SK-N-SH (cell line): ENCODE data around the gene IDH3B. TPM values are rescaled to one million over a fixed set of nuclear protein-coding genes. Genes with fewer than 3 reads are reported as not detected.

Source experiments
- CTCF ChIA-PET: fragments of 300-600, 350-600 bp; formaldehyde crosslinking; extraction: SDS; loops from one replicate; lab custom pipeline; 2021; lab: Yijun Ruan, JAX
- POLR2A ChIA-PET: fragments of 350-600 bp; sonication (Branson Sonifier 250); formaldehyde crosslinking; extraction: SDS; loops from one replicate; lab custom pipeline; 2020; ENCODE audit warnings: antibody characterized with exemption, inconsistent platforms; lab: Yijun Ruan, JAX
- DNase-seq: peaks from one replicate; pipeline ENCODE4 v3.0.0; 2012
- H2AFZ ChIP-seq: fragments of 200-600 bp; sonication (generic); 2 replicates; pipeline ENCODE4 v1.8.1; 2016; ENCODE audit warnings: antibody characterized with exemption, mild to moderate bottlenecking, low read depth
- H3F3A ChIP-seq: fragments of 200-600 bp; sonication (generic); replicated peaks from 2 replicates; pipeline ENCODE3; 2016; ENCODE audit warnings: antibody characterized with exemption, mild to moderate bottlenecking; ENCODE audit not compliant: insufficient read depth
- H3K27ac ChIP-seq, 2 experiments: fragments of 200-500 bp in 1 of 2; fragments of 200-600 bp in 1 of 2; sonication (Bioruptor generic) in 1 of 2; sonication (generic), shearing (Covaris generic) in 1 of 2; 2 replicates each; pipeline versions ENCODE4 v1.5.1 to v1.6.1; 2014 to 2016; ENCODE audit warnings: low read depth in 2 of 2, inconsistent platforms in 1 of 2, low read length in 1 of 2, mild to moderate bottlenecking in 1 of 2, mixed read lengths in 1 of 2
- H3K27me3 ChIP-seq: fragments of 200-600 bp; sonication (generic), shearing (Covaris generic); 2 replicates; pipeline ENCODE4 v1.6.1; 2016; ENCODE audit warnings: mixed run types; ENCODE audit not compliant: insufficient read depth
- H3K36me3 ChIP-seq, 2 experiments: fragments of 200-500 bp in 1 of 2; fragments of 200-600 bp in 1 of 2; sonication (Bioruptor generic) in 1 of 2; sonication (generic) in 1 of 2; replicated peaks in 1 of 2; 2 replicates each; pipeline versions ENCODE3 to v1.5.1; 2014 to 2016; ENCODE audit warnings: low read length in 1 of 2, mild to moderate bottlenecking in 1 of 2; ENCODE audit not compliant: insufficient read depth in 2 of 2, control insufficient read depth in 1 of 2
- H3K4me1 ChIP-seq, 2 experiments: fragments of 200-500 bp in 1 of 2; fragments of 200-600 bp in 1 of 2; sonication (Bioruptor generic) in 1 of 2; sonication (generic), shearing (Covaris generic) in 1 of 2; 2 replicates each; pipeline versions ENCODE4 v1.5.1 to v1.6.1; 2014 to 2016; ENCODE audit warnings: low read depth in 1 of 2, low read length in 1 of 2, mixed run types in 1 of 2; ENCODE audit not compliant: insufficient read depth in 2 of 2, control insufficient read depth in 1 of 2
- H3K4me2 ChIP-seq: fragments of 200-600 bp; sonication (generic), shearing (Covaris generic); 2 replicates; pipeline ENCODE4 v1.6.1; 2017; ENCODE audit warnings: mixed run types
- H3K4me3 ChIP-seq, 2 experiments: fragments of 200-500 bp in 1 of 2; fragments of 200-600 bp in 1 of 2; sonication (Bioruptor generic) in 1 of 2; sonication (generic), shearing (Covaris generic) in 1 of 2; 2 replicates each; pipeline versions ENCODE4 v1.5.1 to v1.8.1; 2014 to 2016; ENCODE audit warnings: low read depth in 2 of 2, inconsistent platforms in 1 of 2, low read length in 1 of 2, mild to moderate bottlenecking in 1 of 2, mixed read lengths in 1 of 2, moderate library complexity in 1 of 2
- H3K79me2 ChIP-seq: fragments of 200-600 bp; sonication (generic); 2 replicates; pipeline ENCODE4 v1.8.1; 2017; ENCODE audit warnings: mild to moderate bottlenecking; ENCODE audit not compliant: insufficient read depth
- H3K9ac ChIP-seq: fragments of 200-600 bp; sonication (generic); 2 replicates; pipeline ENCODE4 v1.6.1; 2017; ENCODE audit warnings: mixed run types
- H3K9me2 ChIP-seq: fragments of 200-600 bp; sonication (generic); 2 replicates; pipeline ENCODE4 v1.6.1; 2017; ENCODE audit warnings: mixed run types
- H3K9me3 ChIP-seq: fragments of 200-600 bp; sonication (generic); 2 replicates; pipeline ENCODE4 v1.6.1; 2017; ENCODE audit warnings: mixed run types, mild to moderate bottlenecking, moderate library complexity
- H4K20me1 ChIP-seq: fragments of 200-600 bp; sonication (generic); 2 replicates; pipeline ENCODE4 v1.6.1; 2017; ENCODE audit warnings: mild to moderate bottlenecking, mixed run types; ENCODE audit not compliant: insufficient read depth
- CHD2 ChIP-seq: fragments of 150-350 bp; IDR thresholded peaks from 2 replicates; pipeline ENCODE4 v1.6.1; 2018; ENCODE audit warnings: low read length; ENCODE audit not compliant: partially characterized antibody
- CTCF ChIP-seq: fragments of 200-600 bp; sonication (generic); IDR thresholded peaks from 2 replicates; pipeline ENCODE4 v1.6.1; 2017; ENCODE audit warnings: antibody characterized with exemption, mild to moderate bottlenecking, moderate library complexity
- EZH2phosphoT487 ChIP-seq: fragments of 200-600 bp; sonication (generic); IDR thresholded peaks from 2 replicates; pipeline ENCODE4 v1.6.1; 2017; ENCODE audit warnings: low read depth, mixed run types, mild to moderate bottlenecking, antibody characterized with exemption, moderate library complexity, borderline replicate concordance
- GABPA ChIP-seq: IDR thresholded peaks from 2 replicates; pipeline ENCODE4 v1.4.0; 2012; ENCODE audit warnings: low read depth, mild to moderate bottlenecking
- JUND ChIP-seq: IDR thresholded peaks from 2 replicates; pipeline ENCODE4 v1.4.0; 2012
- MAX ChIP-seq: IDR thresholded peaks from 2 replicates; pipeline ENCODE4 v1.4.0; 2012; ENCODE audit warnings: low read depth
- MEF2A ChIP-seq: IDR thresholded peaks from 2 replicates; pipeline ENCODE4 v1.4.0; 2012; ENCODE audit warnings: low read depth, borderline replicate concordance
- MXI1 ChIP-seq: IDR thresholded peaks from 2 replicates; pipeline ENCODE4 v1.6.1; 2012; ENCODE audit warnings: mild to moderate bottlenecking, low read depth, low read length, improper control_type of control experiment
- PBX3 ChIP-seq: IDR thresholded peaks from 2 replicates; pipeline ENCODE4; 2012
- RCOR1 ChIP-seq: fragments of 150-350 bp; IDR thresholded peaks from 2 replicates; pipeline ENCODE4 v1.6.1; 2017; ENCODE audit warnings: antibody characterized with exemption, low read length
- RFX5 ChIP-seq: IDR thresholded peaks from 2 replicates; pipeline ENCODE4 v1.6.1; 2012; ENCODE audit warnings: mild to moderate bottlenecking, improper control_type of control experiment, low read length
- SMC3 ChIP-seq: IDR thresholded peaks from 2 replicates; pipeline ENCODE4 v1.6.1; 2012; ENCODE audit warnings: low read depth, low read length, improper control_type of control experiment
- TAF1 ChIP-seq: IDR thresholded peaks from 2 replicates; pipeline ENCODE4 v1.6.1; 2012; ENCODE audit warnings: low read depth, mild to moderate bottlenecking, low read length, moderate library complexity, borderline replicate concordance
- USF2 ChIP-seq: fragments of 150-350 bp; IDR thresholded peaks from 2 replicates; pipeline ENCODE4 v1.6.1; 2017; ENCODE audit warnings: antibody characterized with exemption, low read length, low read depth, borderline replicate concordance
- YY1 ChIP-seq: IDR thresholded peaks from 2 replicates; pipeline ENCODE4 v1.4.0; 2012; ENCODE audit warnings: low read depth, mild to moderate bottlenecking
- ZBTB33 ChIP-seq: IDR thresholded peaks from 2 replicates; pipeline ENCODE4 v1.4.0; 2012; ENCODE audit warnings: low read depth, borderline replicate concordance
- WGBS: methylation state at CpG from one replicate; pipeline ENCODE4 v1.1.6; 2017; ENCODE audit warnings: low lambda C conversion rate; 5-methylcytosine and 5-hydroxymethylcytosine counted together
- polyA plus RNA-seq, 3 experiments: library from polyadenylated mRNA; depleted of rRNA; stranded (reverse); fragments of >200 nt; gene quantifications; 2 replicates each; pipeline ENCODE4 v1.2.3, GENCODE V29; 2012

Gene IDH3B
- polyA plus RNA-seq, 1 of the 3 experiments (the other 2 are of a cell fraction): 233 TPM

- no peak for TF ChIP-seq ZBTB33
- peak; percentile 95 for TF ChIP-seq MAX
- TF ChIP-seq GABPA: no peak
- no peak for TF ChIP-seq PBX3
- TF ChIP-seq JUND: no peak
- TF ChIP-seq MEF2A: no peak
- no peak for TF ChIP-seq RFX5
Observed at GRCh38 chr20:2652724-2653555, 11.1 kb downstream of the IDH3B start (continued).

- CTCF ChIA-PET: interaction anchor here (0.6 to 10.6 kb wide), 9 partner anchors 9 to 349 kb away, joined by 3 to 133 read pairs (median 4); partner anchors contain the start of genes SNRPB and ZNF343
- Histone ChIP-seq H3K9me3 (no peaks in the 10 kb centered on the region), H3K36me3 (peaks cover 31 to 35% of the 10 kb centered on the region in 2 experiments), H4K20me1 (peaks cover 35% of the 10 kb centered on the region), H3K27me3 (no peaks in the 10 kb centered on the region), H3K27ac (peak within 1 kb of the TSS; percentile 87 to 95), H3K4me3 (peak within 1 kb of the TSS; percentile 72 to 94), H2AFZ (peak within 1 kb of the TSS; percentile 91), H3K4me2 (peak within 1 kb of the TSS; percentile 78), H3K9me2 (no peaks in the 10 kb centered on the region), H3K9ac (peak within 1 kb of the TSS; percentile 97), H3K4me1 (peaks cover 6 to 18% of the 10 kb centered on the region in 2 experiments; a peak in 3 of 4 replicates), H3K79me2 (peaks cover 58% of the 10 kb centered on the region), H3F3A (peaks cover 35% of the 10 kb centered on the region)
- DNase-seq: peak; percentile 98
- POLR2A ChIA-PET: interaction anchor here (0.7 to 2.7 kb wide), 19 partner anchors 8 to 1168 kb away, joined by 3 to 35 read pairs (median 4); partner anchors contain the start of genes AP5S1, CPXM1, GNRH2 and IDH3B
- WGBS: 2% methylated on average over 27 of the region's 101 CpGs
- TF ChIP-seq SMC3 (no peak), CTCF (no peak), TAF1 (peak; percentile 92; the same call in 1 of the 2 replicates), USF2 (no peak), RCOR1 (no peak), CHD2 (no peak), EZH2phosphoT487 (no peak), MXI1 (peak; percentile 97), PBX3 (no peak), ZBTB33 (no peak), YY1 (peak; percentile 38; the same call in 1 of the 2 replicates), RFX5 (no peak; the same call in 1 of the 2 replicates)
Observed at GRCh38 chr20:2651772-2652723, 12.0 kb downstream of the IDH3B start, which contains the start of gene NOP56. NOP56 (plus strand) TSS chr20:2652632; CDS start chr20:2652661, 29 bp downstream.
